ENCODE results near the gene PKN1. TPM values are rescaled to one million over a fixed set of nuclear protein-coding genes. Genes with fewer than 3 reads are reported as not detected.

The PKN1 gene
- total and polyA plus RNA-seq, 2 of the 13 experiments (the other 11 are each of a cell fraction or from before 2014, with no cell fraction given), result 45.7 to 54.5 TPM

GRCh38 chr19:14496834-14497227 lies 63.7 kb downstream of the PKN1 start (continued):
- TF ChIP-seq ZNF619 (CRISPR knock-in tag; IDR thresholded peaks at IDR 0.05) (no peak), EED (CRISPR knock-in tag; IDR thresholded peaks at IDR 0.05) (0 out of 2 replicates have a peak, but pooled peaks have one; percentile 30), POLR2G (IDR thresholded peaks at IDR 0.05; ENCODE audit: low read depth, low read length) (0 out of 2 replicates have a peak, but pooled peaks have one; percentile 8), NFATC3 (CRISPR knock-in tag; IDR thresholded peaks at IDR 0.05) (0 out of 2 replicates have a peak, but pooled peaks have one; percentile 2), POLR2A (IDR thresholded peaks at IDR 0.05; ENCODE audit: insufficient read depth in 1 of 2, low read depth in 2 of 2, low read length in 2 of 2) (0 out of 4 replicates have a peak, but pooled peaks of 1 of the 2 experiments have one; percentile 32), SIN3A (IDR thresholded peaks at IDR 0.05; ENCODE audit: borderline replicate concordance, low read depth, low read length) (no peak), DNMT3B (CRISPR knock-in tag; conservative IDR thresholded peaks at IDR 0.05) (no peak), ZFP91 (CRISPR knock-in tag; IDR thresholded peaks at IDR 0.05; ENCODE audit: borderline replicate concordance) (no peak), MTA1 (CRISPR knock-in tag; IDR thresholded peaks at IDR 0.05; ENCODE audit: borderline replicate concordance) (no peak), GZF1 (CRISPR knock-in tag; IDR thresholded peaks at IDR 0.05) (no peak), FOXK2 (IDR thresholded peaks at IDR 0.05) (no peak), ATF3 (CRISPR knock-in tag; IDR thresholded peaks at IDR 0.05) (0 out of 2 replicates have a peak, but pooled peaks have one; percentile 16), POLR2AphosphoS5 (IDR thresholded peaks at IDR 0.05; ENCODE audit: low read depth, low read length) (0 out of 2 replicates have a peak, but pooled peaks have one; percentile 12), ZMYM2 (CRISPR knock-in tag; IDR thresholded peaks at IDR 0.05) (0 out of 2 replicates have a peak, but pooled peaks have one; percentile 11), ZNF788 (CRISPR knock-in tag; IDR thresholded peaks at IDR 0.05; ENCODE audit: borderline replicate concordance) (0 out of 2 replicates have a peak, but pooled peaks have one; percentile 10), MEF2D (CRISPR knock-in tag; IDR thresholded peaks at IDR 0.05) (no peak)
- TF ChIP-seq, protein P1, sequence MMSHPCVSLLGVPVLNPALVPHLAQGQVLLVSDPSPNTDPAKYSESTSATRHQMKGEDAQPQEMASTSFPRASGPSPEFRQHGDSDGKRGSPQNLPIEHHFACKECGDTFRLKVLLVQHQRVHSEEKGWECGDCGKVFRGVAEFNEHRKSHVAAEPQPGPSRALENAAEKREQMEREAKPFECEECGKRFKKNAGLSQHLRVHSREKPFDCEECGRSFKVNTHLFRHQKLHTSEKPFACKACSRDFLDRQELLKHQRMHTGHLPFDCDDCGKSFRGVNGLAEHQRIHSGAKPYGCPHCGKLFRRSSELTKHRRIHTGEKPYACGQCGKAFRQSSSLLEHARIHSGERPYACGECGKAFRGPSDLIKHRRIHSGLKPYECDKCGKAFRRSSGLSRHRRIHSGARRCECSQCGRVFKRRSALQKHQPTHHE (CRISPR knock-in tag; IDR thresholded peaks at IDR 0.05; ENCODE audit: borderline replicate concordance), result no peak

Measured in HepG2 (cell line).